Suprapubic skin (tissue), 4 donors: ENCODE data around the gene TCEAL3. TPM values are rescaled to one million over a fixed set of nuclear protein-coding genes. Genes with fewer than 3 reads are reported as not detected.
"Not testable (repeated sequence)": the region's sequence is repeated elsewhere in the genome, so short reads cannot be mapped to it uniquely, and the experiment has no call there.

Experiments used
- DNase-seq, 2 donors: peaks; one replicate each; pipeline ENCODE4 v3.0.0-alpha.2; 2019; ENCODE audit warnings: low spot score in 2 of 2
- H3K27ac ChIP-seq: fragments of 200-600 bp; sonication (generic); one replicate; pipeline ENCODE4 v1.5.1; 2019
- H3K27me3 ChIP-seq: fragments of 200-600 bp; sonication (generic); one replicate; pipeline ENCODE4 v1.5.1; 2019
- H3K36me3 ChIP-seq: fragments of 200-600 bp; sonication (generic); one replicate; pipeline ENCODE4 v1.5.1; 2019
- H3K4me1 ChIP-seq: fragments of 200-600 bp; sonication (generic); one replicate; pipeline ENCODE4 v1.5.1; 2019
- H3K4me3 ChIP-seq: fragments of 200-600 bp; sonication (generic); one replicate; pipeline ENCODE4 v1.5.1; 2019; ENCODE audit warnings: mild to moderate bottlenecking
- H3K9me3 ChIP-seq: fragments of 200-600 bp; sonication (generic); one replicate; pipeline ENCODE4 v1.5.1; 2019
- CTCF ChIP-seq, 2 donors: fragments of 200-600 bp in 1 of 2; fragments of 450-650 bp in 1 of 2; sonication (generic) in 1 of 2; IDR thresholded peaks; one replicate each; pipeline ENCODE4 v1.5.1; 2016 to 2019; ENCODE audit warnings: antibody characterized with exemption in 2 of 2, mild to moderate bottlenecking in 1 of 2, moderate library complexity in 1 of 2
- EP300 ChIP-seq: sonication (generic); formaldehyde crosslinking; IDR thresholded peaks from one replicate; pipeline ENCODE4 v1.6.1; 2017; ENCODE audit warnings: antibody characterized with exemption
- POLR2A ChIP-seq, 2 donors: fragments of 450-650 bp; IDR thresholded peaks; one replicate each; pipeline ENCODE4 v1.6.1; 2017; ENCODE audit warnings: antibody characterized with exemption in 2 of 2, mild to moderate bottlenecking in 2 of 2, moderate library complexity in 2 of 2
- POLR2AphosphoS5 ChIP-seq, 3 donors: sonication (generic); formaldehyde crosslinking; IDR thresholded peaks; one replicate each; pipeline ENCODE4 v1.6.1; 2017; ENCODE audit warnings: antibody characterized with exemption in 3 of 3
- WGBS: methylation state at CpG from one replicate; pipeline ENCODE4 v1.1.5; 2018; 5-methylcytosine and 5-hydroxymethylcytosine counted together
- total RNA-seq, 4 donors: library from RNA; depleted of rRNA; stranded (reverse); fragments of >200 nt; gene quantifications; one replicate each; pipeline ENCODE4 v1.1.0, GENCODE V29; 2016

TCEAL3 gene
- total RNA-seq, 4 donors from 2014 or later: 9.2 to 18.3 (median 13.8) TPM

DNA sequence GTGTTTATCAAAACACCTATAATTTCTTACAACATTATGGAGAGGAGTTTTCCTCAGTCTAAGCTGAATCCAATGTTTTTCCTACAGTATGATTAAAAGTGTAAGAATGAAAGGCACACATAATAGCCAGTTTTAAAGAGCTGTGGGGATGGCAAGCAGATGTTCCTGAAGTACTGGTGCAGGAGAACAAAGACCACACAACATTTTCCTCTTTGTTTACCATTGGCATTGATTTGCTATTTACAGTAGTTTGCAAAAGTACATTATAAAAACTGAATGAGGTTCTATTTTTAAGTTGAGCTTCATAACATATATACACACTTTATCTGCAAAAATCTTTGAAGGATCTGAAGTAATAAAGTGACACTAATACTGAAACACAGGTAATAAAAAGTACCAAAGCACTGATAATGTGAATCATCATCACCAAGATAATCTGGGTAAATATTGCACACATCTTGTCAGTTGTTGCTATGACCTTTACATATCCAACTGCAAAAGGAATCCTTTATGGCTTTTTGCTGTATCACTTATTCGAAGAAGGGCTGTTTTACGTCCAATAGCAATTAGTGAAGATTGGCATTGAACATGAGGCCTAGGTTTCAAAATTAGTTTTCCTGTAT, 43.5 kb downstream of the TCEAL3 start:
- H3K27ac ChIP-seq: no peak overlapping the region
- H3K4me1 ChIP-seq: no peaks in the 10 kb centered on the region
- no peak for DNase-seq
- H3K4me3 ChIP-seq: no peak overlapping the region
- H3K27me3 ChIP-seq: no peaks in the 10 kb centered on the region
- TF ChIP-seq POLR2A (IDR thresholded peaks at IDR 0.05): no peak
- TF ChIP-seq CTCF (IDR thresholded peaks at IDR 0.05): no peak
- no peak for TF ChIP-seq EP300
- no peak for TF ChIP-seq POLR2AphosphoS5 (IDR thresholded peaks at IDR 0.05)
- 92% methylated on average over 2 of the region's 2 CpGs for WGBS
- H3K36me3 ChIP-seq: no peaks in the 10 kb centered on the region
- H3K9me3 ChIP-seq: no peaks in the 10 kb centered on the region

DNA sequence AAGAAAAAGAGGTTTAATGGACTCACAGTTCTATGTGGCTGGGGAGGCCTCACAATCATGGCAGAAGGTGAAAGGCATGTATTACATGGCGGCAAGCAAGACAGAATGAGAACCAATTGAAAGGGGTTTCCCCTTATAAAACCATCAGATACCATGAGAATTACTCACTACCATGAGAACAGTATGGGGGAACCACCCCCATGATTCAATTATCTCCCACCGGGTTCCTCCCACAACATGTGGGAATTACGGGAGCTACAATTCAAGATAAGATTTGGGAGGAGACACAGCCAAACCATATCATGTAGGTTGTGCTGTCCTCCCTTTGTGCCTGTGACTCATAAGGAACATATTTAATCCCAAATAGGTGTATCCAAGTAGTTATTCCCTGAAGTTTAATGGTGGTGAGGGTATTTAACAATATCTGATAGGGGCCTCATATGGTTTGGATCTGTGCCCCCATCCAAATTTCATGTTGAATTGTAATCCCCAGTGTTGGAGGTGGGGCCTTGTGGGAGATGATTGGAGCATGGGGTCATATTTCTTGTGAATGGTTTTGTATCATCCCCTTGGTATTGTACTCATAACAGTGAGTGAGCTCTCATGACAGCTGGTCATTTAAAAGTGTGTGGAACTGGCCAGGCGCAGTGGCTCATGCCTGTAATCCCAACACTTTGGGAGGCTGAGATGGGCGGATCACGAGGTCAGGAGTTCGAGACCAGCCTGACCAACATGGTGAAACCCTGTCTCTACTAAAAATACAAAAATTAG, 47.7 kb downstream of the TCEAL3 start:
- not testable (repeated sequence) for H3K27ac ChIP-seq
- 86% methylated on average over 7 of the region's 7 CpGs for WGBS

GRCh38 chrX:103656617-103657016, 48.9 kb downstream of the TCEAL3 start:
- TF ChIP-seq CTCF (IDR thresholded peaks at IDR 0.05) (no peak), EP300 (no peak), POLR2AphosphoS5 (IDR thresholded peaks at IDR 0.05) (no peak), POLR2A (IDR thresholded peaks at IDR 0.05) (no peak)
- H3K9me3 ChIP-seq: no peaks in the 10 kb centered on the region
- WGBS: 42% methylated on average over 3 of the region's 3 CpGs
- H3K36me3 ChIP-seq: no peaks in the 10 kb centered on the region
- DNase-seq: no peak
- no peak overlapping the region for H3K27ac ChIP-seq
- no peaks in the 10 kb centered on the region for H3K4me1 ChIP-seq
- no peaks in the 10 kb centered on the region for H3K27me3 ChIP-seq
- no peak overlapping the region for H3K4me3 ChIP-seq

More for the DNA sequence above, 47.7 kb downstream of the TCEAL3 start:
- H3K9me3 ChIP-seq, H3K27me3 ChIP-seq, DNase-seq, H3K4me3 ChIP-seq, H3K4me1 ChIP-seq, H3K36me3 ChIP-seq: not testable (repeated sequence)

DNA sequence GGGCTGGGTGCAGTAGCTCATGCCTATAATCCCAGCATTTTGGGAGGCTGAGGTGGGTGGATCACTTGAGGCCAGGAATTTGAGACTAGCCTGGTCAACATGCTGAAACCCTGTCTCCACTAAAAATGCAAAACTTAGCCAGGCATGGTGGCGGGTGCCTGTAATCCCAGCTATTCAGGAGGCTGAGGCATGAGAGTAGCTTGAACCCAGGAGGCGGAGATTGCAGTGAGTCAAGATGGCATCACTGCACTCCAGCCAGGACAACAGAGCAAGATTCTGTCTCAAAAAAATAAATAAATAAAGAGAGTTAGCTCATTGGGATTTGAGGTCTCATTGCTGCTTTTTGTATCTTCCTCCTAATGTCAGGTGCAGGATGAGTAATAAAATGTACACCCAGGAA, 49.3 kb downstream of the TCEAL3 start:
- not testable (repeated sequence) for H3K4me1 ChIP-seq, H3K27me3 ChIP-seq, H3K4me3 ChIP-seq, H3K9me3 ChIP-seq, H3K36me3 ChIP-seq, DNase-seq, H3K27ac ChIP-seq
- WGBS: 88% methylated on average over 2 of the region's 2 CpGs

GRCh38 chrX:103658681-103659433, 51.1 kb downstream of the TCEAL3 start:
- Histone ChIP-seq H3K36me3 (no peaks in the 10 kb centered on the region), H3K9me3 (no peaks in the 10 kb centered on the region), H3K4me1 (no peaks in the 10 kb centered on the region), H3K27me3 (no peaks in the 10 kb centered on the region), H3K27ac (no peak overlapping the region), H3K4me3 (no peak overlapping the region)
- TF ChIP-seq EP300 (no peak), CTCF (IDR thresholded peaks at IDR 0.05) (no peak), POLR2A (IDR thresholded peaks at IDR 0.05) (no peak), POLR2AphosphoS5 (IDR thresholded peaks at IDR 0.05) (no peak)
- 63% methylated on average over 5 of the region's 5 CpGs for WGBS
- DNase-seq: no peak

DNA sequence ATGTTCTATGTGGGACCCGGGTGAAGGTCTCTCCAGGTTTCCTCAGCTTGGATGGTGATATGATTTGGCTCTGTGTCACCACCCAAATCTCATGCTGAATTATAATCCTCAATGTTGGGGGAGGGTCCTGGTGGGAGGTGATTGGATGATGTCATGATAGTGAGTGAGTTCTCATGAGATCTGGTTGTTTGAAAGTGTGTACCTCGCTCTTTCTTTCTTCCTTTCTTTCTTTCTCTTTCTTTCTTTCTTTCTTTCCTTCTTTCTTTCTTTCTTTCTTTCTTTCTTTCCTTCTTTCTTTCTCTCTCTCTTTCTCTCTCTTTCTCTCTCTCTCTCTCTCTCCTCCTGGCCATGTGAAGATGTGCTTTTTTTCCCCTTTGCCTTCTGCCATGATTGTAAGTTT, 51.7 kb downstream of the TCEAL3 start:
- DNase-seq, H3K4me3 ChIP-seq, H3K27me3 ChIP-seq, H3K9me3 ChIP-seq, H3K4me1 ChIP-seq, H3K27ac ChIP-seq, H3K36me3 ChIP-seq: not testable (repeated sequence)
- WGBS: 75% methylated on average over 2 of the region's 2 CpGs

Other genes starting within 250 kb of the TCEAL3 start
- gene BEX3, start 231.4 kb upstream of the TCEAL3 start, total RNA-seq: 10 to 100 TPM; 43.8 to 71.7 (median 51.3) TPM
- 1 to 10 TPM in 2 of 4 donors, under 1 TPM in 1, not detected in 1; 0.31 to 2.4 (median 2.3) TPM for gene RAB40A, start 88.5 kb upstream of the TCEAL3 start, total RNA-seq
- 10 to 100 TPM; 56.3 to 71.1 (median 67.4) TPM for gene TCEAL4, start 22.4 kb upstream of the TCEAL3 start, total RNA-seq
- 10 to 100 TPM; 49.3 to 63.1 (median 54.3) TPM for gene TCEAL1, start 21.0 kb downstream of the TCEAL3 start, total RNA-seq
- gene MORF4L2, start 78.7 kb downstream of the TCEAL3 start, total RNA-seq: 100 to 1,000 TPM; 167 to 288 (median 246) TPM
- gene TMEM31, start 102.9 kb downstream of the TCEAL3 start, total RNA-seq: not detected
- 10 to 100 TPM; 11.2 to 27.5 (median 17.1) TPM for gene PLP1, start 168.9 kb downstream of the TCEAL3 start, total RNA-seq
- 1 to 10 TPM in 1 of 4 donors, under 1 TPM in 3; 0.16 to 2.1 (median 0.53) TPM for gene RAB9B, start 224.3 kb downstream of the TCEAL3 start, total RNA-seq